KG1 (cell line): ENCODE measurements around the gene CHRNA5.
"Not testable (repeated sequence)": the region's sequence is repeated elsewhere in the genome, so short reads cannot be mapped to it uniquely, and the experiment has no call there.

Source experiments
- DNase-seq: peaks from one replicate; lab custom pipeline; 2025; lab: John Stamatoyannopoulos, UW

CHRNA5 gene

GRCh38 chr15:78565097-78565950, at the start of gene CHRNA5:
CHRNA5 (plus strand) TSS chr15:78565520; CDS start chr15:78565720, 200 bp downstream.
- peak; percentile 8 for DNase-seq

- not testable (repeated sequence) for DNase-seq
Observed at GRCh38 chr15:78520035-78520434, 45.3 kb upstream of the CHRNA5 start.

GRCh38 chr15:78524230-78524629, 41.1 kb upstream of the CHRNA5 start:
- DNase-seq: no peak

GRCh38 chr15:78527325-78527724, 38.0 kb upstream of the CHRNA5 start:
- no peak for DNase-seq

- DNase-seq: no peak
Observed at GRCh38 chr15:78533331-78533730, 32.0 kb upstream of the CHRNA5 start.

GRCh38 chr15:78536134-78536533, 29.2 kb upstream of the CHRNA5 start:
- no peak for DNase-seq

GRCh38 chr15:78537266-78537905, 27.9 kb upstream of the CHRNA5 start:
- DNase-seq: no peak

GRCh38 chr15:78538358-78538757, 27.0 kb upstream of the CHRNA5 start:
- DNase-seq: no peak

- not testable (repeated sequence) for DNase-seq
Observed at GRCh38 chr15:78539464-78540140, 25.7 kb upstream of the CHRNA5 start.

- peak; percentile 87 for DNase-seq
Observed at GRCh38 chr15:78540141-78540870, 25.0 kb upstream of the CHRNA5 start, which contains the start of gene PSMA4. PSMA4 (plus strand) TSS chr15:78540444; CDS start chr15:78541928, 1,484 bp downstream.

- no peak for DNase-seq
Observed at GRCh38 chr15:78540871-78541743, 24.2 kb upstream of the CHRNA5 start.

GRCh38 chr15:78541744-78542034, 23.6 kb upstream of the CHRNA5 start:
- DNase-seq: no peak

- DNase-seq: no peak
Observed at GRCh38 chr15:78542647-78543046, 22.7 kb upstream of the CHRNA5 start.

- no peak for DNase-seq
Observed at GRCh38 chr15:78550194-78550593, 15.1 kb upstream of the CHRNA5 start.

- no peak for DNase-seq
Observed at GRCh38 chr15:78550815-78551214, 14.5 kb upstream of the CHRNA5 start.

GRCh38 chr15:78551902-78552301, 13.4 kb upstream of the CHRNA5 start:
- DNase-seq: no peak

GRCh38 chr15:78552597-78552996, 12.7 kb upstream of the CHRNA5 start:
- DNase-seq: no peak

GRCh38 chr15:78560201-78560600, 5.1 kb upstream of the CHRNA5 start:
- not testable (repeated sequence) for DNase-seq

GRCh38 chr15:78561490-78561889, 3.8 kb upstream of the CHRNA5 start:
- no peak for DNase-seq

- no peak for DNase-seq
Observed at GRCh38 chr15:78563092-78563491, 2.2 kb upstream of the CHRNA5 start.

- no peak for DNase-seq
Observed at GRCh38 chr15:78564743-78565096, 600 bp upstream of the CHRNA5 start.
